D341Med (cell line): ENCODE results near the gene FMN2.

Source experiments
- DNase-seq: peaks from one replicate; pipeline ENCODE4 v3.0.0; 2012; ENCODE audit warnings: low spot score

The FMN2 gene

GRCh38 chr1:240423246-240423924, 331.7 kb downstream of the FMN2 start:
- no peak for DNase-seq

DNA sequence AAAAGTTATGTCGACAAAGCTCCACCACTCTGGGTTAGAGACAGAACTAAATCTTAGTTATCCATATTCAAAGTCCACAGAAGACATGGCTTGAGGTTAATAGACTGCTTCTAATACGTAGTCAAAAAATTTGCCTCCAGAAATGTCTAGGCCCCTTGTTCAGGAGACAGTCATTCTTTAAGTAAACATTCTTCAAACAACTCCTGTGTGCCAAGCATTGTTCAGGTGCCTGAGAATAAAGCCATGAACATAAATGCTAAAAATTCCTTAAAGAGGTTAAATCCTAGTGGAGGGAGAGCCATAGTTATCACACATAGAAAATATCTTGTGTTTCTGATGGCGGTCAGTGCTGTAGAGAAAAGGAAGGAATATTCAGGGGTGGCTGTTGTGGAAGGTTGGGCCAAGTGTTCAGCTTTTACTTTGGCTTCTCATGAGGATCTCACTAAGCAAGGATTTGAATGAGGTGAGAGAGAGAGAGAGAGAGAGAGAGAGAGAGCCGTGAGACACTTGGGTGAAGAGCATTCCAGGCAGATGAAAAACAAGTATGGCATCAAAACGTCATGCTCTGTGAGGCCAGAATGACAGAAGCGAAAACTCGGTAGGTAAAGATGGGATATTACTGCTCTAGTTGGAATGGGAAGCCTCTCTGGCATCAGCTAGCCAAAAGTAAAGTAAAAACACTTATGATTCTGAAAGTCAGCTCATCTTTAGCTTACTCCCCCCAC, 333.2 kb downstream of the FMN2 start:
- no peak for DNase-seq

- DNase-seq = no peak
Observed at GRCh38 chr1:240426051-240426450, 334.4 kb downstream of the FMN2 start.

GRCh38 chr1:240435996-240436566, 344.4 kb downstream of the FMN2 start:
- DNase-seq = no peak

GRCh38 chr1:240441669-240442068, 350.0 kb downstream of the FMN2 start:
- no peak for DNase-seq

DNA sequence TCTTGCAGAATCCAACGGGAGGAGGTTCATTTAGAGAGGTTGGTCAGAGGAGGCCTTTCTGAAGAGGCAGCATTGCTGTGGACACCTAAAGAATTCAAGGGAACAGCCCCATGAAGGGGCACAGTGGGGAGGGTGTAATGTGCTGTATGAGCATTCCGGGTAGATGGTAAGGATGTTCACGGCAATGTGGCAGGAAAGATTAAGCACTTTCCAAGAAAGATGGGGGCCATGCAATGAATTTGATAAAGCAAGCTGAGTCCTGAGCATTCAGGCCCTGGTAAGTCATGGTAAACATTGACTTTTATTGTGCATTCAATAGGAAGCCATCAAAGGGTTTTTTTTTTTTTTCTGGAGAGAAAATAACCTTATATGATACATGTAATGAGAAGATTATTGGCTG, 353.7 kb downstream of the FMN2 start:
- no peak for DNase-seq

- DNase-seq = peak; percentile 49
Observed at GRCh38 chr1:240455228-240455821, 363.6 kb downstream of the FMN2 start.

GRCh38 chr1:240457203-240457602, 365.5 kb downstream of the FMN2 start:
- DNase-seq = no peak

GRCh38 chr1:240462277-240462676, 370.6 kb downstream of the FMN2 start:
- DNase-seq = no peak

DNA sequence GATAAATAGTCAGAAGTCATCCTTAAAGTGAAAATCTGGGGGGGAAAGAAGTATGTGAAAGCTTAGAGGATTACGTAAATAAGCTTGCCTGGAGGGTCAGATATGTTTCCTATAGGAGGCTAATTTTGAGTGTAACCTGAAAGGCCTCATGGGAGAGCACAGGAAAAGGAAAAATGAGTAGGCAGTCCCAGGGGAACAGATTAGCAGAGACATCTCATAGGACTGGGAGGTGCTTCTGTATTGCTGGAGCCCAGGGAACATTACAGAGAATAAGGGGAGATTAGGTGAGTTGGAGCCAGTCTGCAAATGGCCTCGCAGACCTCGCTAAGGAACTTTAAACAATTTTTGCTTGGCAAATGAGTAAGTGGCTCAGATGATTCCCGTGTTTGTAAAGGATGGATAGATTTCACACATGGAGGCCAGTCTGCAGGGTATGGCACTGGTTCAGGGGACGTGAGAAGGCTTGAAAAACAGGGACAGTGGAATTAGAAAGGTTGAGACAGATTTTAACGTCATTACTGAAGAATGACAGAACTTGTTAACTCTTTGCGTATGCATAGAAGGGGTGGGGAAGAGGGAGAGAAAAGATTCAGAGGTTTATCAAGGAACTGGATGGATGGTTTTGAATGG, 371.2 kb downstream of the FMN2 start:
- peak; percentile 86 for DNase-seq

DNA sequence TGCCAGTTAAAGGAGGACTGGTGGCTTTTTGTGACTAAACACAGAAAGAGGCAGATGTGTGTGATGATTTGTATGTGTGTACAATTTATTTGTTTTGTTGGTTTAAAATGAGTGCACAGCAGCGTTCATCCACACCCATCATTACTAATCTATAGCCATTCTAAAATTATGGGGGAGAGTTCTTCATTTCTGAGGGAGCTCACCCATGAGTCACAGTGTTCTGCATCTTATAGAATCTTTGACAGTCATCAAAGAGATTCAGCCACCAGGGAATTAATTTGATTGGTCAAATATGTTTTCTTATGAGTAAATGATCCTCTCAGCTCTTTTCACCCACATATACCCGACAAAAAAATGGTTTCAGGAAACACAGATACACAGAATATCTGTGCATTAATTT, 372.4 kb downstream of the FMN2 start:
- no peak for DNase-seq

DNA sequence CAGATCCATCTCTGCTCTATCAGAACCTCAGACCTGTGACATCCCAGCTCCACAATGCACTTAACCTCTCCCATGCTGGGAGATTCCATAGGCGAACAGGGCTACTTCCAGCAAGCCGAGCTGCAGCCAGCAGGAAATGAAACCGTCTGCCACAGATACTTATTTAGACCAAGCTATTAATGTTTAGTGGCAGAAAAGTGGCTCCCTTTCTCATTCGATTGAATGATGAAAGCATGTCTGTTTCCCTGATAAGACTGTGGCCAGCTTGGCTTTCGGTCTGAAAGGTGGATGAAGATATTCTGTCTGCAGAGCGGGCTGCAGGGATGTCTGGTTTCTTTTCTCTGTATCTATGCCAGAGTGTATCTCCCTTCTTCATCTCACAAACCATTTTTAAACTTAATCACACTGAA, 373.9 kb downstream of the FMN2 start:
- no peak for DNase-seq

DNA sequence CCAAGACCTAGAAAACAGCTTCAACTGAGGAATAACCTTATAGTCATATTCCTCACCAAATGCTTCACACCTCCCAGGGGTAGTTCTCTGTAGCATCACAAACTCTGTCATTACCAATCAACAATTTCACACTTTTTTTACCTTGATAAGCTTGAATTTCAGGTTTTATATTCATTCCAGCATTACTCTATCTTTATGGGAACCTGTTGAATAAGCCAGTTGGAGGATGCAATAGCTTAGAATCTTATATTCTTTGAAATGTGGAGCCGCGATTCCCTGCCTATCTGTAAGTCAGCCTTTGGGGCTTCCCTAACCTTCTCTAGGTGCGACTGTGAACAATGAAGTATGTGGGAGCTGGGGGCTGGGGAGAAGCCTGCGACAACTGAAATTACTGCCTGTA, 374.8 kb downstream of the FMN2 start:
- no peak for DNase-seq

- no peak for DNase-seq
Observed at GRCh38 chr1:240467895-240468294, 376.2 kb downstream of the FMN2 start.

- no peak for DNase-seq
Observed at GRCh38 chr1:240468656-240469055, 377.0 kb downstream of the FMN2 start.

DNA sequence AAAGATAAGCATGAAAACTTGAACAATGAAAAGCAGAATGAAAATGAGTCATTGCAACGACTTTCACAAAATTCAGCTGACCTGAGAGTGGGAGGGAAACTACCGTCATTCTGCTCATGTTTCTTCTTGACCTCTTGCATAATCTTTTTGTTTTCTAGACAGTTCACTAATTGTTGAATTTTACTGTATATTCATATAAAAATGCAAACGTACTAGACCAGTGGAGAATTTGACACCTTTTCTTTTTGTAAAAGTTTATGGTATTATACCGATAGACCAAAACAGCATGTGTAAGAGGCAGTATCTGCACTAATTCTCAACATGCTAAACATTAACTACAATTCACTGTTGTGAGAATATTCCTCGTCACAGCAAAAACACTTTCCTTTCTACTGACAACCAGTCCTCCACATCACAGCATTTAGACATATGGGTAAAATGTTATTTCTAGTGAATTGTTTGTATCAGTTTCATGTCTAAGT, 382.5 kb downstream of the FMN2 start:
- no peak for DNase-seq

GRCh38 chr1:240475832-240476231, 384.1 kb downstream of the FMN2 start:
- no peak for DNase-seq

DNA sequence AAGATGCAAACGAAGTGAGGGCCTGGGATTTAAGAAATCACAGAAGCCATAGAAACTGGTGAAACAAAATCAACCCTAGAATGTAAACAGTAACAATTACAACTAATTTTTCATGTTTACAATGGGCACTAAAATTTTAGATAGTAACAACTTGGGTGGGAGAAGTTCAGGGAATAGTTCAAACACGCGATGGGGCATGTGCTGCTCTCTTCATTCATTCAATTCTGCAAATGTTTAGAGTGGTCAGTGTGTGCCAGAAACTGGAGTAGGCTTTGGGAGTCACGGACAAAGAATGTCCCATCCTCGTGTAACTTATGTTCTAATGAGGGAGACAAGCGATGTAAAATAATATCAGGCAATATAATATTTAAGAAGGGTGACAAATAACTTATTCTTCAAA, 386.9 kb downstream of the FMN2 start:
- no peak for DNase-seq

DNA sequence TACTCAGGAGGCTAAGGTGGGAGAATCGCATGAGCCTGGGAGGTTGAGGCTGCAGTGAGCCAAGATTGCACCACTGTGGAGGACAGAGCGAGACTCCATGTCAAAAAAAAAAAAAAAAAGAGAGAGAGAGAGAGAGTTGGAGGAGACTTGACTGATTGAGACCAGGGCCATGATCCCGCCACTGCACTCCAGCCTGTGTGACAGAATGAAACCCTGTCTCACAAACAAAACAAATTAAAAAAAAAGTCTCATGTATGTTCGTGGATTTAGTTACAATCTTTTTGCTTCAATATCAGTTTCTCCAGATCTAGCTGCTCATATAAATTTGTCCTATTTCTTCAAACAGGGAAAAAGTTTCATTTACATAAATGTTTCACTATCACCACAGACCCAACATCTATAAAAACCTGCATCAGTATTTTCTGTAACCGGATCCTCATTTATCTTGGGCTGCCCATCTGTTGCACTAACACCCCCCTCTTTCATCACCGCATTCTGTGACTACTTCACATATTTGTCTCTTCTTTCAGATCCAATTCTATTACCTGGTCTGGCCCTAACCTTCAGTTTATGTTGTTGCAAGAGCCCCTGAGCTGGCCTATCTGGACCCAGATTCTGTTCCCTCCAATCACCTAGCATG, 393.2 kb downstream of the FMN2 start:
- no peak for DNase-seq

DNA sequence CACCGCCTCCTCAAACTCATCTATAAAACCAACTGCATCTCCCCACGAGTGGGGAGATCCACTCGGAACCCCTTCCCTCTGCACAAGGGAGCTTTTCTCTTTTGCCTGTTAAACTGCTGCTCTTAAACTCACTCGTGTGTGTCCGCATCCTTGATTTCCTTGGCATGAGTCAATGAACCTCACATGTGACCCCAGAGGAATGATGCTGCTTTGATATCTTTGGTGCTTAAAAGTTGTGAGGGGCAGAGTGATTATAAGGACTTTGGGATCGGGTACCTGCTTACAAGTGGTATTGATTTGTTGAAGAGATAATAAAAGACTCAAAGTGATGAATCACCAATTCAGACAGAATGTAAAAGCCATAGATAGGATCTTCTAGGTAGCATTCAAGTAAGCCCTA, 394.9 kb downstream of the FMN2 start:
- no peak for DNase-seq

- DNase-seq = no peak
Observed at GRCh38 chr1:240487493-240487892, 395.8 kb downstream of the FMN2 start.

DNA sequence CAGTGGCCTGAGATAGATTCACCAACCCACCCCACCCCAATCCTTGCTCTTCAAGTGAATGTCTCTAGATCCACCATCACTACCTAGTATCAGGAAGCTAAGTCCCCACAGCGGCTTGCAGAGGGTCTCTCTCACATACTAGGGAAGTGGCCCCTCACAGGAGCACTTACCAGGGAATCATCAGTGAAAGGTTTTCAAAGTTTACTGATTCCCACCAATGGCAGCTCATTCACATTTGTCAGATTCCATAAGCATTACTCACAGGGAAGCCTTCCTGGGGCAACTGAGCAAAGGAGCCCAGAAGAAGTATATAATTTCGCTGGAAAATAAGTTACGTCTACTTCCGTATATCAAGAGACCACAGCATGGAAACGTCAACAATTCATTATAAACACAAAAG, 399.5 kb downstream of the FMN2 start:
- DNase-seq = no peak
